ENCODE results near the gene EEFSEC. TPM values are rescaled to one million over a fixed set of nuclear protein-coding genes. Genes with fewer than 3 reads are reported as not detected.

EEFSEC gene
- total and polyA plus RNA-seq, 12 donors: 5.5 to 15.6 (median 10.4) TPM

GRCh38 chr3:128443771-128444170 lies 290.5 kb downstream of the EEFSEC start:
- intact Hi-C loops (cut with DNase I): no loop called here
- H3K36me3 ChIP-seq (replicated peaks in 1 of 2): no peaks in the 10 kb centered on the region
- no peak for DNase-seq
- 56 to 61% (median 59%) methylated on average over 3 of the region's 3 CpGs for WGBS, 4 donors
- no peak overlapping the region for H3K27ac ChIP-seq
- H3K9me3 ChIP-seq (replicated peaks in 1 of 3): no peaks in the 10 kb centered on the region
- TF ChIP-seq POLR2A (IDR thresholded peaks at IDR 0.05): no peak
- TF ChIP-seq CTCF (IDR thresholded peaks at IDR 0.05): no peak
- no peak overlapping the region for H3K4me3 ChIP-seq
- H3K27me3 ChIP-seq: peaks cover 3% of the 10 kb centered on the region
- no peaks in the 10 kb centered on the region for H3K4me1 ChIP-seq (replicated peaks in 1 of 2)

- no peak for TF ChIP-seq CTCF (IDR thresholded peaks at IDR 0.05)
- no peak for TF ChIP-seq POLR2A (IDR thresholded peaks at IDR 0.05)
- intact Hi-C loops (cut with DNase I): no loop called here
- Histone ChIP-seq H3K4me3 (no peak overlapping the region), H3K4me1 (replicated peaks in 1 of 2) (no peaks in the 10 kb centered on the region), H3K36me3 (replicated peaks in 1 of 2) (no peaks in the 10 kb centered on the region), H3K27ac (no peak overlapping the region), H3K9me3 (replicated peaks in 1 of 3) (no peaks in the 10 kb centered on the region), H3K27me3 (no peaks in the 10 kb centered on the region)
- no peak for DNase-seq
- 84 to 100% (median 100%) methylated on average over 1 of the region's 1 CpG for WGBS, 4 donors
These were observed 292.1 kb downstream of the EEFSEC start for GRCh38 chr3:128445357-128445756.

- DNase-seq: no peak
- H3K36me3 ChIP-seq (replicated peaks in 1 of 2): no peaks in the 10 kb centered on the region
- H3K4me1 ChIP-seq (replicated peaks in 1 of 2): no peaks in the 10 kb centered on the region
- TF ChIP-seq CTCF (IDR thresholded peaks at IDR 0.05): no peak
- no peak for TF ChIP-seq POLR2A (IDR thresholded peaks at IDR 0.05)
- 69 to 100% (median 83%) methylated on average over 1 of the region's 1 CpG for WGBS, 4 donors
- intact Hi-C loops (cut with DNase I): no loop called here
- H3K9me3 ChIP-seq (replicated peaks in 1 of 3): no peaks in the 10 kb centered on the region
- no peak overlapping the region for H3K27ac ChIP-seq
- no peaks in the 10 kb centered on the region for H3K27me3 ChIP-seq
- no peak overlapping the region for H3K4me3 ChIP-seq
These were observed 293.5 kb downstream of the EEFSEC start for GRCh38 chr3:128446821-128447220.

GRCh38 chr3:128447561-128448013 lies 294.3 kb downstream of the EEFSEC start:
- TF ChIP-seq POLR2A (IDR thresholded peaks at IDR 0.05): no peak
- TF ChIP-seq CTCF (IDR thresholded peaks at IDR 0.05): no peak
- Histone ChIP-seq H3K4me3 (no peak overlapping the region), H3K36me3 (replicated peaks in 1 of 2) (no peaks in the 10 kb centered on the region), H3K27ac (no peak overlapping the region), H3K4me1 (replicated peaks in 1 of 2) (no peaks in the 10 kb centered on the region), H3K9me3 (replicated peaks in 1 of 3) (no peaks in the 10 kb centered on the region), H3K27me3 (no peaks in the 10 kb centered on the region)
- intact Hi-C loops (cut with DNase I): no loop called here
- DNase-seq: no peak
- WGBS, 4 donors: 91 to 97% (median 91%) methylated on average over 3 of the region's 3 CpGs

All from adrenal gland (tissue), 12 donors.